Activated T-helper 1 cell treated with anti-CD3 and anti-CD28 coated beads, Interleukin-2, amount 50 U/mL, for 16 hours (primary cell): ENCODE data around the gene STPG1.

ENCODE experiments used
- DNase-seq, 2 donors: peaks; one replicate each; pipeline ENCODE4 v3.0.0-alpha.2; 2020; ENCODE audit warnings: low read depth in 1 of 2, low spot score in 1 of 2

Gene STPG1

GRCh38 chr1:24344090-24344742 lies 69.4 kb downstream of the STPG1 start:
- DNase-seq: no peak

DNA sequence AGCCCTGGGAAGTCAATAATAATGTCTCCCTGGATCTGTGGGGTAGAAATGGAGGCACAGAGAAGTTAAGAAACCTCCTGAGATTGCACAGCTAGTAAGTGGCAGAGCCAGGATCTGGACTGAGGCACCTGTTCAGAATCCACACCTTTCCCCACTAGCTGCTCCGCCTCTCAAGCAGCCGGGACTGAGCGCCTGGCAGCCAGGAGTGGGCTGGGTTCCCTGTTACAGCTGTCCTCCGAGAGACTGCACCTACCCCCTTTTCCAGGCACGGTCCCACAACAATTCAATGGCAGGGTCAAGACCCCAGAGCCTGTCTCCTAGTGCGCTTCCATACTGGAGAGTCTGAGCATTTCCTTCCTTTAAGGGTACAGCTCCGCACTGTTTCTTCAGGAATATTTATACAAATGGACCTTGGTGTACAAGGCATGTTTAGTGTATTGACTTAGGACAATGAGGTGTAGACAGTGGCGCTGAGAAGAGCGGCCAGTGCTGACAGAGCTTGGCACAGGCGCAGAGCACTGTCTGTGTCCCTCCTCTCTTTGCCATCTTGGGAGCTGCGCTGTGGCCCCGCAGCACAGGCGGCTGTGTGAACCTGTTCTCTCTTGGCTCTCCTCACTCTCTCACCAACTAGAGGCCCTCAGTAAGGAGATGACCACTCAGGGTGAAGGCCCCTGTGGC lies 70.0 kb downstream of the STPG1 start:
- no peak for DNase-seq

GRCh38 chr1:24341260-24341659 lies 72.3 kb downstream of the STPG1 start:
- no peak for DNase-seq

- no peak for DNase-seq
Measured at GRCh38 chr1:24340770-24341169, 72.8 kb downstream of the STPG1 start.

DNA sequence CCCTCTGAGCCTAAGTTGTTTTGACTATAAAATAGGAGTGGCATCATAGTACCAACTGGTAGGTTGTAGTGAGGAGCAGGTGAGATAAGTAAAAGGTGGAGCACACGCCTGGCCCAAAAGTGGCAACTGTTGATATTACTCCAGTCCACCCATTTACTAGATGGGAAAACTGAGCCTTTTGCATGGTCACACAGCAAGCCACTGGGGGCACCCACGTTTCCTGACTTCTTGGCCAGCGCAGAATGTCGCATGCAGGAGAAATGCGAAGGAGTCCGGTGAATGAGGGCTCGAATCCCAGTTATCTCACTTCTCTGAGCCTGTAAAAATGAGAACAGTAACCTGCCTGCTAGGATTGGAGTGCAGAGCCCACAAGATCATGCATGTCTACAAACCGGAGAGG lies 73.6 kb downstream of the STPG1 start:
- no peak for DNase-seq

GRCh38 chr1:24338447-24338846 lies 75.1 kb downstream of the STPG1 start:
- no peak for DNase-seq

DNA sequence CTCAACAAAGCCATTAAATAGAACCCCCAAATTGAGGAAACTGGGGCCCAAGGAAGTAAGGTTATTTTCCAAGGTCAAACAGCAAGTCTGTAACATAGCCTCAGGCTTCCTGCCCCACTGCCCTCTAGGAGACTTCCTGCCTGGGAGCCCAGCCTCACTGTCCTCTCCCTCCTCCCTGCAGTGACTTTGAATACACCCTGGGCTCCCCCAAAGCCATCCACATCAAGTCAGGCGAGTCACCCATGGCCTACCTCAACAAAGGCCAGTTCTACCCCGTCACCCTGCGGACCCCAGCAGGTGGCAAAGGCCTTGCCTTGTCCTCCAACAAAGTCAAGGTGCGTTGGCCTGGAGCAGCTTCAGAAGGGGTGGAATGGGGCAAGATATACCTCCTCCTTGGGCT lies 76.1 kb downstream of the STPG1 start:
- no peak for DNase-seq

DNA sequence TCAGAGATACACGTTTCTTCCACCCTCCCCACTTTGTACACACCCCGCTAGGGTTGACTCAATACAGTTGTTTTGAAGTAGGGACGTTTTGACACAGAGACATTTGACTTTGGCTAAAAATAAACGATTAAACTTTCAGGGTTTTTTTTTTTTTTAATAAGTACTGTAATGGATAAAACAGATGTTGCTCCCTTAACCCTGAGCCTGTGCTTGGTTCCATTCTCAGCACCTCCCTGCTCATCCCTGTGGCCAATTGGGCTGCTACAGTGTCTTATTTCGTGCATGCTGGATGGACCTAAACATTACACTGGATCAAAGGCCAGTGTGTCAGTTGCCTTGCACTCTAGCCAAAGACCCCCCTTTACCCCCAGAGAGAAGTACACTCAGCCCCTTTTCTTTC lies 77.5 kb downstream of the STPG1 start:
- DNase-seq: no peak

DNA sequence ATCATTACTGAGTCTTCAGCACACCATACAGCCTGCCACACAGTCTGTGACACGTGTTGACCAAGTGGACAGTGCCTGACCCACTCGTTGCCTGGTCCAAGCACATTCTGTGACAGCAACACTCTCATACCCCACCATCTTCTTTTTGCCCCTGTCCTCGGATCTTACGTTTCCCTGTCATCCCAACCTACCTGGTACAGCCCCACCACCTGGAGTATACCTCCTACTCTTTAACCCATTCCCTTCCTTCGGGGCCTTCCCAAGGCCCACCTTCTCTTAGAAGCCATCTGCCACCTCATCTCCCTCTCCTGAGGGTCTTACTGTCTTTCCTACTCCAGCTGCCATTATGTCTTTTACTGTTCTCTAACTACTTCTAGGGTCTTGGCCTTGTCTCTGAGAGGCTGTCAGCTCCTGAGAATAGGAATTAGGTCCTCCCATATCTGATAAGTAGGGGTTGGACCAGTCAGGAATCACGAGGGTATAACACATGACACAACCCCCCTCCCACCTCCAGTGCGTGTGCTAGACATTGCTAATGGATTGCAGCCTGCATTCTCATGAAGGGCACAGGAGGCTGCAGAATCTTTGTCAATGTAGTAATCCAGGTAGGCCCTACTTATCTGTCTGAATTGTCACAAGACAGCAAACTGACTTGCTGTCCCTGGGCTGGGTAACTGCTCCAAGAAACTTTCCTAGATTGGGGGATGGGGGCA lies 81.5 kb downstream of the STPG1 start:
- no peak for DNase-seq

GRCh38 chr1:24329797-24330543 lies 83.6 kb downstream of the STPG1 start:
- DNase-seq: no peak

- DNase-seq: no peak
Measured at GRCh38 chr1:24329331-24329730, 84.3 kb downstream of the STPG1 start.

DNA sequence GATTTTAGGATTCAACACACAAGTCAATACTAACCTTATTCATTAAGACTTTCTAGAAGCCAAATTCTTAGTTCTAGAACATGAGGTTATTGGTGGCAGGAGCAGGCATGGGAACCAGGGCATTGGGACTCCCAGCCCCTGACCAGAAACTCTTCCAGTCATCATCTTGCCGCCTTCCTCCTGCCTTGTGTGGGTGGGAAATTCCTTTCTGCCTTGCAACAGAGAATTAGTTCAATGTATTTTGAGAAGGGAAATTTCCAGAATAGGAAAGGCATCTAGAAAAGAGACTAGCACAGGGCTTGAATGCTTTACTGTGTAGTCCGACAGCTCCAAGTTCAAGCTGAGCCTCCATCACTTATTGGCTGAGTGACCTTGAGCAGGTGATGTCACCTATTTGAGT lies 85.7 kb downstream of the STPG1 start:
- no peak for DNase-seq

DNA sequence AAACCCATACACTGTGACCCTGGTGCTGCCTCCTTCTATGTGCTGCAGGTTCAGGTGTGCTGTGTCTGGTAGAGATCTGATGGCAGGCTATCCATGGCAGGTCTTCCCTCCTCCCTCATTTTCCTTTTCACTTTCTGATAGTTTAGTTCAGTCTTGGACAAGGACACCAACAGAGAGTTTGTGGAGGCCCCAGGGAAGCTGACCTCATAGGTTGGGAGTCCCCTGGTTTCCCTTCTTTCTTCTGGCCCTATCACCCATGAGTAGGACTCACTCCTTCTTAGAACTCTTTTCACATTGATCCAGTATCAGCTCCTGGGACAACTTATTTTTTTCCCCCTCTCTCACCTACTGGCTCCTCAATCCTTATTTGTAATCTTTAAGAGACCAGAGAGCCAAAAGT lies 86.1 kb downstream of the STPG1 start:
- DNase-seq: no peak

GRCh38 chr1:24325587-24326449 lies 87.8 kb downstream of the STPG1 start:
- DNase-seq: no peak

DNA sequence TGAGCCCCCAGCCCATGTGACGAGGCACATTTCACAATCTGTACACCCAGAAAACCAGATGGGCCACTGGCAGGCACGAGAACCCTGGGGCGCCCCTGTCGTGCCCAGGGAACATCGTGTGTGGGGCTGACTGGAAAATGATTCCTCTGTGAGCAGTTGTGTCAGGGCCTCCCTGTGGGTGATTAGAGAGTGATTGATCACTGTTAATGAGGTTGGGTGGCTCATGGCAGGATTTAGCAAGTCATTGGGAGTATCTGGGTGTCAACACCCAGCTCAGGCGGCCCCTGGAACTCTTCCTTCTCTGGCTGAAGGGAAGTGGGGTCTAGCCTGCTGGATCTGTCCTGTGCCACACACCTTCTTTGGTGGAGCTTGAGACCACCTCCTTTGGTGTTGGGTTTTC lies 88.7 kb downstream of the STPG1 start:
- no peak for DNase-seq

DNA sequence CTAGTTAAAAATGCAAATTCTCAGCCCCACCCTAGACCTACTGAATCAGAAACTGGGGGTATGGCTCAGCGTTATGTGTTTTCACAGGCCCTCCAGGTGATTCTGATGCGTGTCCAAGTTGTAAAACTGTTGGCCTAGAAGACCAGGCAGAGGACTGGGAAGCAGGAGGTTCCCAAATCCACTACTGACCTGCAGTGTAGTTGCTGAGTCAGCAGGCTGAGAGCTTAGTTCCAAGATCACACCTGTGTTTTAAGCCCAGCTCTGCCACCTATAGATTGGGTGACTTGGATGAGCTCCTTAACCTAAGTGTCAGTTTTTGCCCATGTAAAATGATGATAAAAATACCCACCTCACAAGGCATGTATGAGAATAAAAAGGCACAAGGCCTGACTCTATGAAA lies 90.3 kb downstream of the STPG1 start:
- no peak for DNase-seq

- DNase-seq: no peak
Measured at GRCh38 chr1:24322470-24323177, 91.0 kb downstream of the STPG1 start.

GRCh38 chr1:24321697-24322469 lies 91.7 kb downstream of the STPG1 start:
- DNase-seq: peak; percentile 29 to 49

- DNase-seq: no peak
Measured at GRCh38 chr1:24321126-24321525, 92.5 kb downstream of the STPG1 start.
